PFSK-1 (cell line): ENCODE data around the gene GNPTG.

ENCODE experiments used
- FOXP2 ChIP-seq: optimal IDR thresholded peaks from 2 replicates; pipeline ENCODE3; 2011; ENCODE audit warnings: borderline replicate concordance, control low read depth, inconsistent platforms; ENCODE audit not compliant: insufficient read depth; ENCODE audit errors: extremely low read length, extremely low read depth
- POLR2AphosphoS5 ChIP-seq: IDR thresholded peaks from 2 replicates; pipeline ENCODE4 v1.6.1; 2012; ENCODE audit warnings: low read depth, mild to moderate bottlenecking, control low read depth, low read length, moderate library complexity
- REST ChIP-seq, 2 experiments: IDR thresholded peaks; 2 replicates each; pipeline versions ENCODE4 v1.6.1 to v1.8.0; 2011 to 2012; ENCODE audit warnings: low read depth in 2 of 2, low read length in 2 of 2, control low read depth in 1 of 2, inconsistent platforms in 1 of 2, mild to moderate bottlenecking in 1 of 2, moderate library complexity in 1 of 2; ENCODE audit not compliant: insufficient read depth in 1 of 2
- SIN3A ChIP-seq: IDR thresholded peaks from 2 replicates; pipeline ENCODE4 v1.6.1; 2012; ENCODE audit warnings: mild to moderate bottlenecking, low read length, moderate library complexity, borderline replicate concordance; ENCODE audit not compliant: insufficient read depth
- TAF1 ChIP-seq: IDR thresholded peaks from 2 replicates; pipeline ENCODE4 v1.6.1; 2012; ENCODE audit warnings: low read length, control low read depth, borderline replicate concordance; ENCODE audit not compliant: insufficient read depth

Gene GNPTG

GRCh38 chr16:1337486-1337885 lies 14.2 kb upstream of the GNPTG start:
- TF ChIP-seq POLR2AphosphoS5: no peak
- no peak for TF ChIP-seq REST (IDR thresholded peaks at IDR 0.05; ENCODE audit: insufficient read depth in 1 of 2, low read depth in 2 of 2, low read length in 2 of 2)
- no peak for TF ChIP-seq SIN3A
- no peak for TF ChIP-seq TAF1
- no peak for TF ChIP-seq FOXP2

GRCh38 chr16:1338119-1338730 lies 13.5 kb upstream of the GNPTG start:
- no peak for TF ChIP-seq POLR2AphosphoS5

GRCh38 chr16:1338855-1339675 lies 12.7 kb upstream of the GNPTG start:
- TF ChIP-seq SIN3A (no peak), TAF1 (no peak), POLR2AphosphoS5 (no peak), REST (IDR thresholded peaks at IDR 0.05; ENCODE audit: insufficient read depth in 1 of 2, low read depth in 2 of 2, low read length in 2 of 2) (no peak), FOXP2 (no peak)

GRCh38 chr16:1340730-1341494 lies 10.8 kb upstream of the GNPTG start:
- TF ChIP-seq FOXP2: no peak

- TF ChIP-seq FOXP2: no peak
- no peak for TF ChIP-seq POLR2AphosphoS5
- no peak for TF ChIP-seq REST (IDR thresholded peaks at IDR 0.05; ENCODE audit: insufficient read depth in 1 of 2, low read depth in 2 of 2, low read length in 2 of 2)
- no peak for TF ChIP-seq SIN3A
- TF ChIP-seq TAF1: no peak
These were observed 10.0 kb upstream of the GNPTG start for GRCh38 chr16:1341495-1342420.
